ENCODE measurements around the gene SKI.

Gene SKI

GRCh38 chr1:2352341-2352896 is 124.3 kb downstream of the SKI start:
- H3K27me3 ChIP-seq (ENCODE audit: control insufficient read depth, low read length), result no peaks in the 10 kb centered on the region

DNA sequence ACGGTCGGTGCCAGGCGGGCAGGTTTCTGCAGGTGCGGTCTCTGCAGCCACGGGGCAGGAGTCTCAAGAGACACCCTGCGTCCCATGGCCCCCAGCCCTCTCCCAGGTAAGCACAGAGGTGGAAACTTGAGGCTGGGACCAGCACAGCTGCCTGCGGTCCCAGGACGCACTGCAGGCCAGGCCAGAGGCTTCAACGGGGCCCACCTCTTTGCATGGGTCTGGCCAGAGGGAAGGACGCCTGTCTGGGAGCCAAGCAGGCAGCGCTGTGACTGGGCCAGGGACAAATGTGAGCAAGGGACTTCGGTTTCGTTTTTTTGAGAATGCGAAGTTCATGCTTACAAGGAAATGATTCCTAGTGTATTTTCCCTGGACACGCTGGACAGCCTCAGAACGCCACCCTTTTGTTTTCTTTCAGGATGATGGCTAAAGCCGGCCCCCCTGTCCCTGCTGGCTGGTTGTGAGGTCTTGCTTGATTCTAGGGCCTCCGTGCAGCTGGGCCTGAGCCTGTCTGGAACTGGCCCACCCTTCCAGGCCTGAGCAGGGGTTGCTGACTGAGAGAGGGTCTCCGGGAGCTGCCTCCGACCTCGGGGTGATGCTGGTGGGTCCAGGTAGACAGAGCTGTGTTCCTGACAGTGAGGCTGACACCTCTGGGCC is 124.9 kb downstream of the SKI start:
- Histone ChIP-seq H3K27ac (ENCODE audit: low read depth, low read length) (no peak overlapping the region), H3K9me2 (replicated peaks; ENCODE audit: control insufficient read depth, low read length) (no peaks in the 10 kb centered on the region), H3K9me3 (ENCODE audit: control insufficient read depth, insufficient read depth, low read length) (no peaks in the 10 kb centered on the region), H3K4me1 (ENCODE audit: control insufficient read depth, low read length) (no peaks in the 10 kb centered on the region), H4K20me1 (ENCODE audit: control insufficient read depth, insufficient read depth, low read depth, low read length) (no peaks in the 10 kb centered on the region), H3K27me3 (ENCODE audit: control insufficient read depth, low read length) (no peaks in the 10 kb centered on the region), H3K36me3 (ENCODE audit: control insufficient read depth, low read length) (no peaks in the 10 kb centered on the region), H3K4me2 (ENCODE audit: low read length) (no peak overlapping the region), H3K79me2 (ENCODE audit: control insufficient read depth, low read length) (no peaks in the 10 kb centered on the region), H3K4me3 (ENCODE audit: low read length) (no peak overlapping the region), H3F3A (ENCODE audit: control insufficient read depth, insufficient read depth) (no peaks in the 10 kb centered on the region; the same call in 1 of the 2 replicates)
- no peak for TF ChIP-seq EZH2phosphoT487 (IDR thresholded peaks at IDR 0.05; ENCODE audit: borderline replicate concordance, low read length)
- TF ChIP-seq, protein P1, sequence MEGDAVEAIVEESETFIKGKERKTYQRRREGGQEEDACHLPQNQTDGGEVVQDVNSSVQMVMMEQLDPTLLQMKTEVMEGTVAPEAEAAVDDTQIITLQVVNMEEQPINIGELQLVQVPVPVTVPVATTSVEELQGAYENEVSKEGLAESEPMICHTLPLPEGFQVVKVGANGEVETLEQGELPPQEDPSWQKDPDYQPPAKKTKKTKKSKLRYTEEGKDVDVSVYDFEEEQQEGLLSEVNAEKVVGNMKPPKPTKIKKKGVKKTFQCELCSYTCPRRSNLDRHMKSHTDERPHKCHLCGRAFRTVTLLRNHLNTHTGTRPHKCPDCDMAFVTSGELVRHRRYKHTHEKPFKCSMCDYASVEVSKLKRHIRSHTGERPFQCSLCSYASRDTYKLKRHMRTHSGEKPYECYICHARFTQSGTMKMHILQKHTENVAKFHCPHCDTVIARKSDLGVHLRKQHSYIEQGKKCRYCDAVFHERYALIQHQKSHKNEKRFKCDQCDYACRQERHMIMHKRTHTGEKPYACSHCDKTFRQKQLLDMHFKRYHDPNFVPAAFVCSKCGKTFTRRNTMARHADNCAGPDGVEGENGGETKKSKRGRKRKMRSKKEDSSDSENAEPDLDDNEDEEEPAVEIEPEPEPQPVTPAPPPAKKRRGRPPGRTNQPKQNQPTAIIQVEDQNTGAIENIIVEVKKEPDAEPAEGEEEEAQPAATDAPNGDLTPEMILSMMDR (IDR thresholded peaks at IDR 0.05; ENCODE audit: low read depth, low read length, poor library complexity, severe bottlenecking), result no peak

More at GRCh38 chr1:2352341-2352896, 124.3 kb downstream of the SKI start:
- no peaks in the 10 kb centered on the region for H3K4me1 ChIP-seq (ENCODE audit: control insufficient read depth, low read length)
- H3K36me3 ChIP-seq (ENCODE audit: control insufficient read depth, low read length), result no peaks in the 10 kb centered on the region
- TF ChIP-seq, protein P1 (IDR thresholded peaks at IDR 0.05; ENCODE audit: low read depth, low read length, poor library complexity, severe bottlenecking), result no peak
- TF ChIP-seq EZH2phosphoT487 (IDR thresholded peaks at IDR 0.05; ENCODE audit: borderline replicate concordance, low read length), result no peak
- H3K4me2 ChIP-seq (ENCODE audit: low read length), result no peak overlapping the region
- H3K4me3 ChIP-seq (ENCODE audit: low read length), result no peak overlapping the region
- no peaks in the 10 kb centered on the region; the same call in 1 of the 2 replicates for H3F3A ChIP-seq (ENCODE audit: control insufficient read depth, insufficient read depth)
- H3K79me2 ChIP-seq (ENCODE audit: control insufficient read depth, low read length), result no peaks in the 10 kb centered on the region
- H3K9me2 ChIP-seq (replicated peaks; ENCODE audit: control insufficient read depth, low read length), result no peaks in the 10 kb centered on the region
- H3K27ac ChIP-seq (ENCODE audit: low read depth, low read length), result no peak overlapping the region
- no peaks in the 10 kb centered on the region for H4K20me1 ChIP-seq (ENCODE audit: control insufficient read depth, insufficient read depth, low read depth, low read length)
- H3K9me3 ChIP-seq (ENCODE audit: control insufficient read depth, insufficient read depth, low read length), result no peaks in the 10 kb centered on the region

- Histone ChIP-seq H4K20me1 (ENCODE audit: control insufficient read depth, insufficient read depth, low read depth, low read length) (no peaks in the 10 kb centered on the region), H3K27me3 (ENCODE audit: control insufficient read depth, low read length) (no peaks in the 10 kb centered on the region), H3K4me1 (ENCODE audit: control insufficient read depth, low read length) (no peaks in the 10 kb centered on the region), H3F3A (ENCODE audit: control insufficient read depth, insufficient read depth) (no peaks in the 10 kb centered on the region; the same call in 1 of the 2 replicates), H3K36me3 (ENCODE audit: control insufficient read depth, low read length) (no peaks in the 10 kb centered on the region), H3K9me3 (ENCODE audit: control insufficient read depth, insufficient read depth, low read length) (no peaks in the 10 kb centered on the region), H3K4me3 (ENCODE audit: low read length) (no peak overlapping the region), H3K4me2 (ENCODE audit: low read length) (no peak overlapping the region), H3K27ac (ENCODE audit: low read depth, low read length) (no peak overlapping the region), H3K9me2 (replicated peaks; ENCODE audit: control insufficient read depth, low read length) (no peaks in the 10 kb centered on the region), H3K79me2 (ENCODE audit: control insufficient read depth, low read length) (no peaks in the 10 kb centered on the region)
- TF ChIP-seq, protein P1 (IDR thresholded peaks at IDR 0.05; ENCODE audit: low read depth, low read length, poor library complexity, severe bottlenecking), result no peak
- TF ChIP-seq EZH2phosphoT487 (IDR thresholded peaks at IDR 0.05; ENCODE audit: borderline replicate concordance, low read length), result no peak
Measured at GRCh38 chr1:2353551-2354438, 125.7 kb downstream of the SKI start.
